Glomerular endothelial cell (primary cell): ENCODE data around the gene BARX1. TPM values are rescaled to one million over a fixed set of nuclear protein-coding genes. Genes with fewer than 3 reads are reported as not detected.
"Not testable (repeated sequence)": the region's sequence is repeated elsewhere in the genome, so short reads cannot be mapped to it uniquely, and the experiment has no call there.

Experiments
- DNase-seq: peaks from one replicate; pipeline ENCODE4 v3.0.0-alpha.2; 2011; ENCODE audit warnings: low read depth, low spot score; ENCODE audit errors: extremely low read depth
- total RNA-seq: library from RNA; depleted of rRNA; stranded (reverse); fragments of >200 nt; gene quantifications from 2 replicates; pipeline ENCODE4 v1.2.3, GENCODE V29; 2015

Gene BARX1, protein sequence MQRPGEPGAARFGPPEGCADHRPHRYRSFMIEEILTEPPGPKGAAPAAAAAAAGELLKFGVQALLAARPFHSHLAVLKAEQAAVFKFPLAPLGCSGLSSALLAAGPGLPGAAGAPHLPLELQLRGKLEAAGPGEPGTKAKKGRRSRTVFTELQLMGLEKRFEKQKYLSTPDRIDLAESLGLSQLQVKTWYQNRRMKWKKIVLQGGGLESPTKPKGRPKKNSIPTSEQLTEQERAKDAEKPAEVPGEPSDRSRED
- total RNA-seq: not detected in 2 replicates

DNA sequence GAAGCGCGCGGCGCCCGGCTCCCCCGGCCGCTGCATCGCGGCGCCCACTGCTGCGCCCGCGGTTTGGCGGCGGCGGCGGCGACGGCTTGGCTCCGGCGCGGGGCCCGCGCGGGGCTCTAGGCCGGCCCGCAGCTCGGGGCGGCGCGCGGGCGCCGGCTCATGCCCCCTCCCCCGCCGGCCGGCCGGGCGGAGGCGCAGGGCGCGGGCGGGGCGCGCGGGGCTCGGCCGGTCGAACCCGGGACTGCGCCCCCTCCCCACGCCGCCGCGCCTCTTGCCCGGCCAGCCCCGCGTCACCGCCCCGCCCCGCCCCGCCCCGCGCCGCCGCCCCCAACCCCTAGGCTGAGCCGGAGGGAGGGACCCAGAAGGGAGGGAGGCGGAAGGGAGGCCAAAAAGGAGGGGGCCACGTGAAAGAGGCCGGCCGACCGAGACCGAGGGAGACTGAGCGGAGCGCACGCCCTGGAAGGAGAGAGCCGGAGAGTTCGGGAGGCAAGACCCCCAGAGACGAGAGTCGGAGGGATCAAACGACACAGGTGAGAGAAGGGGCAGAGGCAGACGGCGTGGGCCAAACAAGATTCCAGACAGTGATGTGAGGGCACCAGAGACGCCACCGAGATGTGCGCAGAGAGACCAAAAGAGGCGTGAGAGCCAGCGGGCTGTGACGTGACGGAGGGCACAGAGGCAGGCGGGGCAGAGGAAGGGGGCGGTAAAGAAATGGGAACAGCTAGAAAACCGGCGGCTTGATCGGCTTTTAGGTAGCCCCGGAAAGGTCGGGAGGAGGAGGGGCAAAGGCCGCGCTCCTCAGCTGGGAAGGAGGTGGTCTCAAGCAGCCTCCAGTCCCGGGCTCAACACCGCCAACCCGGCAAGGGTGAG is at the start of gene BARX1:
Gene BARX1, minus strand, starts transcription at position 245 of the 870 bp plus-strand sequence. Its CDS starts 209 bp downstream, at position 36.
- no peak for DNase-seq

DNA sequence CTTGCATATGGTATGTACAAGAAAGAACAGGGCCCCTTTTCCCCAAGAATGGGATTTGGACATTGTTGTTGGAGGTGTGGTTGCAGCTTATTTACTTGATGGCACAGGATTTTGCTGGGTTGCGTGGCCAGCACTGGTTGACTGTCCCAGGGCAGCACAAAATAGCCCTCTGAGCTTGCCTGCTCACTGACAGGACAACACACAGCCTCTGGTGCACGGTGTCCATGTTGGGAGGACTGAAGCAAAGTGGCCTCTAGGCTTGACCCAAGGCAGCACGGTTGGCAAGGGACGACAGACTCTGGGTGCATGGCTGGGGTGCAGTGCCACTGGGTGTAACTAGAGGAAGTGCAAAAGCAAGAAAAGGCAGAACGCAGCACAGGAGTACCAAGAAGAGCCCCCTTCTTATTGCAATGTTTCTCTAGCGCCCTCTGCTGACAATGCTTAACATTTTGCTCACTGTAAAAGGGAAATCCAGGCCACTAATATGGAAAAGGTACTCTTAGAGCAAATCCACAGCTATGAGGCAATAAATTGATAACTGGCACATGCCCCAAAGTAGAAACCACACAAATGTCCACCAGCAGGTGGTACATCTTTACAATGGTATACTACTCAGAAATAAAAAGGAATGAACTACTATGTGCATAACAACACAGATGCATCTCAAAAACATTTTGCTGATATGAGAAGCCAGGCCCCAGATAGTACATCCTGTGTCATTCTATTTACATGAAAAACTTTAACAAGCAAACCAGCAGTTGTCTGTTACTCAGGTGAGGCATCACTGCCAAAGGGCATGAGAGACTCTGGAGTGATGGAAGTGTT is 47.4 kb upstream of the BARX1 start:
- no peak for DNase-seq

DNA sequence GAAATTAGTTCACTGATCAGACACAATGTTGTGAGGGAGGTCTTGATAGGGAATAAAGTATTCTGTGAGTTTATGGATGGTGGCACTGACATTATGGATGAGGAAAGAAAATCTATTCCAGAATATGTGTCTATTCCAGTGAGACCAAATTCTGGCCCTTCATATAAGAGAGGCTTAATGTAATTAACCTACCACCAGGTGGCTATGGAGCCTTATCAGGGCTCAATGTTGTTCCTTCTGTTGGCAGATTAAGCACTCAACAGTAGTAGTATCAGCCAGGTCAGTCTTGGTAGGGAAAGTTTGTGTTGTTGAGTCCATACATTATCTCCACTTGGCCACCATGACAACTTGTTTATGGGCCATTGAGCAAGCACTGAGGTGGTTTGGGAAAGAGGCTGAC is 41.7 kb upstream of the BARX1 start:
- no peak for DNase-seq

DNA sequence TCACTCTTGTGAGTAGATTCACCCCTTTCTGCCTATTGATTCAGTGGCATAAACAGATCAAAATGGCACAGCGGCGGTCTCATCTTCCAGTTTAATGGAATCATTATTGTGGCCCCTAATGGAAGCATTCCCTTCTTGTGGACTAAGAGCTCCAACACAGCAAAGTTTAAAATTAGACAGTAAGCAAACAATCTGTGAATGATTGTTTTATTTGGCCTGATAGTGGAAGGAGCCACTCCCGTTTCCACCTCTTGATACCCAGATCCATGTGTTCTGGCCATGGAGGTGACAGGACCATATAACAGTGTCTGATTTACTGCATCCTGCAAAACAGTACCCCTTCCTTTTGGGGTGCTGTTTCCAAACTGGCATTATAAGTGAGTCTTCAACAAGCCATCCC is 41.2 kb upstream of the BARX1 start:
- DNase-seq: no peak

DNA sequence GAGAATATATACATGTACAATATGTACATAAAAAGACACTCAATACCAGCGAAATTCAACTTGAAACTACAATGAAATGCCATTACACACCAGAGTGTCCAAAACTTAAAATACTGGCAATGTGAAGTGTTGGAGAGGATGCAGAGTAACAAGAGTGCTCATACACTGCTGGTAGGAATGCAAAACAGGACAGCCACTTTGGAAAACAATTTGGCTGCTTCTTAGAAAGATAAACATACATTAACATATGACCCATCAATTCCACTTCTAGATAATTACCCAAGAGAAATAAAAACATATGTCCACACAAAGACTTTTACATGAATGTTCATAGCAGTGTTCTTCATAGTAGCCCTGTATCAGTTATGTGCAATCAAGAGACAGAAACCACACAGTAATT is 39.4 kb upstream of the BARX1 start:
- no peak for DNase-seq

DNA sequence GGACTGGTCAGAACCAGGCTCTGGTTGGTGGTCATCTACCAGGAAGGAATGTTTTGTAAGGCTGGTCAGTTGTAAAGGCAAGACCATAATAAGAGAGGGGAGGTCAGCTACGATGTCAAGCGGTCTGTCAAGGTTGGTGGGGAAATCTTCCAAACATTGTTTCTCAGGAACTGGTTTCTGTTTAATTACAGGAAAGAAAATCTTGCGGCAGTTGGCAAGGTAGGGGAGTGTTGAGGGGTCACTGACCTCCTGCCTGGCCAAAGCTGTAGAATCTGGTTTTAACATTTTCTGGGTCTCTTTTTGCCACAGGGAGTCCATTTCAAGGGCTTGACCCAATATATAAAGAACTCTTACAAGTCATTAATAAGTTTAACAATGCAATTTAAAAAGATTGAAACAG is 39.0 kb upstream of the BARX1 start:
- no peak for DNase-seq

DNA sequence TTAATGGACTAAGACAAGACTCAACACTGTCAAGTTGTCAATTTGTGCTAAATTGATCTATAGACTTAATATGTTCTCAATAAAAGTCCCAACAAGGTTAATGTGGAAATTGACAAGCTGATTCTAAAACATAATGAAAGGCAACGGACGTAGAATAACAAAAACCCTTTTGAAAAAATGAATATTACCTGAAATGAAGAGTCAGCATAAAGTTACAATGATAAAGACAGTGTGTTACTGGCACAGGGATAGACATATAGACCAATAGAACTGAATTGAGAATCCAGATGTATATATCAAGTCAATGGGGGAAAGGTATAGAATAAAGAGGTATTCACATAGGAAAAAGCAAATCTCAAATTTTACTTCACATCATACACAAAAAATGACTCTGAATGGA is 37.7 kb upstream of the BARX1 start:
- DNase-seq: no peak

DNA sequence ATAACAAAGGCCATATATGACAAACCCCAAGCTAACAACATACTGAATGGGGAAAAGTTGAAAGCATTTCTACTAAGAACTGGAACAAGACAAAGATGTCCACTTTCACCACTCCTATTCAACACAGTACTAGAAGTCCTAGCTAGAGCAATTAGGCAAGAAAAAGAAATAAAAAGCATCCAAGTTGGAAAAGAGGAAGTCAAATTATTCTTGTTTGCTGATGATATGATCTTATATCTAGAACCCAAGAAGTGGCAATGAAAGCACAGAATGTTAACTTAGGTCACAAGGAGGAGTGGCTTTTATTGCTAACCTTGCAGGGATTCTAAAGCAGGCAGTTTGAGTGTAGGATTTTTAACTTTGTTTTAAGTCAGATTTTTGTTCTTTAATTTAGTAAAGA is 35.3 kb upstream of the BARX1 start:
- DNase-seq: no peak

DNA sequence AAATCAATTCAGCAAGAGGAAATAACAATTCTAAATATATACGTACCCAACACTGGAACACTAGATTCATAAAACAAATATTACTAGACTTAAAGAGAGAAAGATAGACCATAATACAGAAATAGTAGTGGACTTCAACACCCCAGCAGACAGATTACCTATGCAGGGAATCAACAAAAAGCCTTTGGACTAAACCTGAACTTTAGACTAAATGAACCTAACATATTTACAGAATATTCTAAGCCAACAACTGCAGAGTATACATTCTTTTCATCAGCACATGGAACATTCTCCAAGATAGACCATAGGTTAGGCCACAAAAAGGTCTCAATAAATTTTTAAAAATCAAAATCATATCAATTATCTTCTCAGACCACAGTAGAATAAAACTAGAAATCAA is 32.9 kb upstream of the BARX1 start:
- DNase-seq: no peak

DNA sequence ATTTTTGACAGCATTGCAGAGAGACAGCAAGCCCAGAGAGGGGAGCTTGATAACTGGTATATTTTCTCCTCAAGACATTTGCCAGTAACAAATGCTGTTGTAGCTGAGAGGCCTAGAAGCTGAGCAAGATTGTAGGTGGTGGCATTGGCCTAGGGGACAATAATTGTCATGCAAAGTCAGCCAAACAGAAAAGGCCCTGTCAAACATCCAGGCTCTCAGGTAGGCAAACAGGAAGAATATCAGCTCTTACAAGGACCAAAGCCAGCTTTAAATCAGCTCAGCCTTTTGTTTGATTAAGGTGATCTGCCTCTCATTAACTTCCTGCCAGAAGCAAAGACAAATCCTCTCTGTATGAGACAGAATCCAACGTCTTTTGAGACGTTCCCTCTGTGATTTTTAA is 29.7 kb upstream of the BARX1 start:
- no peak for DNase-seq

DNA sequence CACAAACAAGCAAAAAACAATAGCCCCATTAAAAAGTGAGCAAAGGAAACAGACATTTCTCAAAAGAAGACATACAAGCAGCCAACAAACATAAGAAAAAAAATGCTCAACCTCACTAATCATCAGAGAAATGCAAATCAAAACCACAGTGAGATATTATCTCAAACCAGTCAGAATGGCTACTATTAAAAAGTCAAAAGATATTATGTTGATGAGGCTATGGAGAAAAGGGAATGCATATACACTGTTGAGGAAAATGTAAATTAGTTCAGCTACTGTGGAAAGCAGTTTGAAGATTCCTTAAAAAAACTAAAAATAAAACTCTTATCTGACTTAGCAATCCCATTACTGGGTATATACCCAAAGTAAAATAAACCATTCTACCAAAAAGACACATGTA is 28.7 kb upstream of the BARX1 start:
- no peak for DNase-seq

DNA sequence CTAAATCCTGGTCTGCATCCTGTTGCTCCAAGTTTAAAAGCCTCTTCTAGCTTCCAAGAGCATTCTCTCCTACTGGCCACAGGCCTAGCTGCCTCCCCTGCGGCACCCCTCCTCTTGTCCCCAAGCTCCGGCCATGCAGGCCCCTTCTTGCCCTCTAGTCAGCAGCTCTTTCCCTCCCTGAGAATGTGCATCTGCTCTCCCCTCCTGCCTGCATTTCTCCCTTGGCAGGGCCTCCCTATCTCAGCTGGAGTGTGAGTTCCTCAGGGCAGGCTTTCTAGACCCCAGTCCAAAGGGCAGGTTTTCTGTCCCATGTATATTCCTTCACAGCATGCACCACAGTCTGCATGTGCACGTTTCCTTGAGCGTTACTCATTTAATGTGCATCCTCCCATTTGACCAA is 24.6 kb upstream of the BARX1 start:
- DNase-seq: no peak

DNA sequence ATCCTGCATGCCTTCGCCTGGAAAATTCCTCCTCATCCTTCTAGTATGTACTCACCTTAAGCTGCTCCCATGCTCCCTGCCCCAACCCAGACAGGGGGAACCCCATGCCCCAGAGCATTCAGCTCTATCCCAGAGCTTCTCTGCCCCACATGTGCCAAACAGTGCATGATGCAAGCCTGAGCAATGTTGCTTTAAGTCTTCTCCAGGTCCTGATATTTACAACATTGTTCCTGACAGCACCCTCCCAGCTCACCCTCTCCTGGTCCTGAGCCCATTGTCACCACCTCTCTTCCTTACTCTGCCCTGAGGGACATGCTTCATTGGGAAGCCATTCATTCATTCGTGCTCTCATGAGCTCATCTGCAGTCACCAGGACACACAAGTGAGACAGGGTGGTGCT is 23.4 kb upstream of the BARX1 start:
- DNase-seq: no peak

DNA sequence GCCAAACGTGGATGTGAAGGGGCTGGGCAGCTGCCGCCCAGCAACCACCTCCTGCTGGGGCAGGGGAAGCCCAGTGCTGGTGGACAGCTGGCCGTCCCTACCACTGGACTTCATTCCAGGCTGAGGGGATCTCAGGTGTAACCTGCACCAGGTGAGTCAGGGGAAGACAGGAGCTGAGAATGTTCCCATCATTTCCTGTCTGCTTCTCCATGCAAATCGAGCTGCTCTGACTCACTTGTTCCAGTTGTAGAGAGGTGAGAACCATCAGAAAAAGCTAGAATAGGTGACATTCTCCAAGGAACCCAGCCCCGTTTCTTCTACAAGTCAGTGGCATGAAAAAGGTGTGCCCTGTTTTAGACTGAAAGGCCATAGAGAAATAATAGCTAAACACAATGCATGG is 21.8 kb upstream of the BARX1 start:
- DNase-seq: no peak

DNA sequence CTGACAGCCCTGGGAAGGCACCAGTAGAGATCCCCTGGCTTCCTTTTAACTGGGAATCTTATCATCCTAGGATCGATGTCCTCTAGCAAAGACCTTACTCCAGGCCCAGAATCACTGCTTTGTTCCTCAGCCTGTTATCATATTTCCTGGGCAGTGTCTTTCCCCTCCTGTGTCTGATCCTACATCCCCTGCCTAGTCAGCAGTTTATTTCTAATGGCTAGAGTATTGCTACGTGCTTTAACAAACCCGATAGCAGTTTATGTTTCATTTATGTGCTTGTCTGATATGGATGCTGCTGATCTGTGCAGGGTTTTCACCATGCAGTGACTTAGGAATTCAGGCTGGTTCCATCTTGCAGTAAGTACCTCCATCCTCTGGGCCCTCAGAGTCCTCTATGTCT is 20.9 kb upstream of the BARX1 start:
- no peak for DNase-seq

DNA sequence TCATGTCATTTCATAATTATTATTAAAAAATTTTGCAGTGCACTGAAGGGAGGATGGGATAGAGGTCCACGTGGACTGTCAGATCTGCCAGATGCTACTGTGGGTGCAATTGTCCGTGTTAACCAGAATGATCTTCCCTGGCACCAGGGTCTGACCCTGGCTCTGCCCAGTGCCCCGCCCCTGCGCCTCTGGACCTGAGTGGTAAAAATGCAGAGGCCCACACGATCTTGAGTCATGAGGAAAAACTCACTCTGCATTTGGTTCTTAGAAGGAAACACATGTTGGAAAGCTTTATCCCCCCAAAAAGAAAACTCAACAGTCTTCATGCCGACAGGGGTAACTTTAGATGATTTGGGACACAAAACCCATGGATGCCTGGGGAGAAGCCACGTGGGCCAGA is 20.1 kb upstream of the BARX1 start:
- no peak for DNase-seq

DNA sequence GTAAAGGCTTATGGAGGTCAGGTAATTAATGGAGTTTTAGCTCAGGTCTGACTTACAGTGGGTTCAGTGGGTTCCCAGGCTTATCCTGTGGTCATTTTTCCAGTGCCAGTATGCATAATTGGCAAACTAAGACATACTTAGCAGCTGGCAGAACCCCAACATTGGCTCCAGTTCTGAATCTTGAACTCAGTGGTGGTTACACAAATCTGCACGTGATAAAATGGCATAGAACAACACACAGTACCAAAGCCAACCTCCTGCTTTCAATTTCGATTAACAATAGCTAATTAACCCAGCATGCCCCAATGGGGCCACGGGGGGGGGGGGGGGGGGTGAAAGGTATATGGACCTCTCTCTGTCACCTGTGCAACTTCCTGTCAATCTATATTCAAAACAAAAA is 19.0 kb upstream of the BARX1 start:
- DNase-seq: no peak

DNA sequence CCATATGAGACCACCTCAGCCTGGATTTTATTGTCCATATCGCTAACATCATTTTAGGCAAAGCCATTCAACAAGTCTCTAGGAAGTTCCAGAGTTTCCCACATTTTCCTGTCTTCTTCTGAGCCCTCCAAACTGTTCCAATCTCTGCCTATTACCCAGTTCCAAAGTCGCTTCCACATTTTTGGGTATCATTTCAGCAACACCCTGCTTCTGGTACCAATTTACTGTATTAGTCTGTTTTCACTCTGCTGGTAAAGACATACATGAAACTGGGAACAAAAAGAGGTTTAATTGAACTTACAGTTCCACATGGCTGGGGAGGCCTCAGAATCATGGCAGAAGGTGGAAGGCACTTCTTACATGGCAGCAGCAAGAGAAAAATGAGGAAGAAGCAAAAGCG is 17.5 kb upstream of the BARX1 start:
- not testable (repeated sequence) for DNase-seq

DNA sequence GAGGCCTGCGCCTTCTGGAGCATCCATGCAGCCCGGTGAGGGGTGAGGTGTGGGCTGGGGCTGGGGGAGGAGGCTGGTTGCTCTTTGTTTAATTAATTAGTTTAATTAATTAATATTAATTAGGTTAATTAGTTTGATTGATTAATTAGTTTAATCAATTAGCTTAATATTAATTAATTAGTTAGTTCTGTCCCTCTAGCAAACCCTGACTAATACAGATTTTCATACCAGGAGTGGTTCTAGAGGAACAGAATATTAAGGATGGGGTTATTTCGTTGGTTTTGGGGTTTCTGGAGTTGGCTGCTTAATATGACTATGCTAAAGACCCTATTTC is 14.1 kb upstream of the BARX1 start:
- no peak for DNase-seq

DNA sequence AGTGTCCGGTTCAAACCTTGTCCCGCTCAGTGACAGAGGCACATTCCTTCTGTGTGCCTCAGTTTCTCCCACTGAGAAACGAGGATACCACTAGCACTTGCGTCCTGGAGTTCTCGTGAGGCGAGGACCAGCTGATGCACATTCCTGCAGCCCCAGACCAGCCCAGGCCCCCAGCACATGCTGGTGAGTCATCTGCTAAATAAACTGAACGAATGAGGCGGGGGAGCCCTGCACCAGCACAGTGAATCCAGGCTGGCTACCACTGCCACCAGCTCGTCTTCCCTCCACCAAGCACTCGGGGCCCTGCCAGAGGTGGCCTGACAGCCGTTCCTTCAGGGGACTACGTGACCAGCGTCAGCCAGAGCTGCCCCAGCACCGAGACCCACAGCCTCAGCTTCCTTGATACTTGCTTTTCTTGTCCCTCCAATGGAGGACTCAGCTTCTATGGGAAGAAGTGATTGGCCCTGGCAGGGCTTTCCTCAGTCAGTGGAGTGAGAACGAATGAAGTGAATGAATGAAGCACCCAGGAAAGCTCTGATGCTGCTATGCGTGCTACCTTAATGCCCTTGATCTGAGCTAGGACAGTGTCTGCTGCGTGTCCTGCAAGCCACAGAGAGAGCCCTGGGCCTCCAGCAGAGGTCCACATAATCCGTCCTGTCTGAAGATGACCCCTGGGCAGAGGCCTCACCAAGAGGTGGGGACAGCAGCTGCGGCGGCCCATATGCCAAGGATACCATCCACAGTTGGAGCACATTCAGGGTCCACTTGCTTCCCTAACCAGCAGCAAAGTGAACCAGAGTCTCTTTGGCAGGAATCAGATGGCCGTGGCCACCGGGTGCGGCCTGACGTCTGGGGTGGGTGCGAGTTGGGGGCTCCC is 13.5 kb upstream of the BARX1 start:
- no peak for DNase-seq
